Small intestine (tissue), 7 donors: ENCODE data around the gene SEC63. TPM values are rescaled to one million over a fixed set of nuclear protein-coding genes. Genes with fewer than 3 reads are reported as not detected.
"Not testable (repeated sequence)": the region's sequence is repeated elsewhere in the genome, so short reads cannot be mapped to it uniquely, and the experiment has no call there.

Experiments
- DNase-seq, 2 donors: peaks; one replicate each; pipeline versions ENCODE4 v3.0.0 to v3.0.0-alpha.2; 2013
- FAIRE-seq: peaks from 2 replicates; lab custom pipeline; 2012; peaks lifted over from hg19 to GRCh38; lab: Jason Lieb, UNC
- H3K27ac ChIP-seq, 3 donors: one replicate each; pipeline ENCODE4 v1.5.1; 2013; ENCODE audit warnings: low read length in 2 of 3, mild to moderate bottlenecking in 2 of 3, control low read depth in 1 of 3, inconsistent platforms in 1 of 3, low read depth in 1 of 3, moderate library complexity in 1 of 3
- H3K27me3 ChIP-seq, 3 donors: one replicate each; pipeline ENCODE4 v1.6.1; 2013; ENCODE audit warnings: low read length in 3 of 3, inconsistent platforms in 1 of 3; ENCODE audit not compliant: control insufficient read depth in 3 of 3, insufficient read depth in 3 of 3
- H3K36me3 ChIP-seq, 3 donors: one replicate each; pipeline ENCODE4 v1.6.1; 2013; ENCODE audit warnings: low read length in 3 of 3, inconsistent platforms in 1 of 3, low read depth in 1 of 3, mild to moderate bottlenecking in 1 of 3, moderate library complexity in 1 of 3; ENCODE audit not compliant: control insufficient read depth in 3 of 3, insufficient read depth in 2 of 3
- H3K4me1 ChIP-seq, 3 donors: one replicate each; pipeline ENCODE4 v1.6.1; 2013; ENCODE audit warnings: low read length in 2 of 3, inconsistent platforms in 1 of 3, low read depth in 1 of 3, mild to moderate bottlenecking in 1 of 3, moderate library complexity in 1 of 3; ENCODE audit not compliant: control insufficient read depth in 3 of 3, insufficient read depth in 2 of 3
- H3K4me3 ChIP-seq, 3 donors: one replicate each; pipeline ENCODE4 v1.5.1; 2013; ENCODE audit warnings: low read length in 3 of 3, control low read depth in 1 of 3, inconsistent platforms in 1 of 3, low read depth in 1 of 3, mild to moderate bottlenecking in 1 of 3, moderate library complexity in 1 of 3
- H3K9me3 ChIP-seq, 2 donors: one replicate each; pipeline ENCODE4 v1.6.1; 2013; ENCODE audit warnings: low read depth in 1 of 2, low read length in 1 of 2; ENCODE audit not compliant: control insufficient read depth in 2 of 2, insufficient read depth in 1 of 2
- WGBS, 3 donors: extraction: QIAGEN DNeasy Blood & Tissue Kit; methylation state at CpG; one replicate each; pipeline ENCODE4 v1.1.7; 2013; 5-methylcytosine and 5-hydroxymethylcytosine counted together
- polyA plus RNA-seq, 4 donors: library from polyadenylated mRNA; stranded (reverse) in 3 of 4; unstranded in 1 of 4; fragments of 200-250 nt in 3 of 4; fragments of 120-200 nt in 1 of 4; gene quantifications; one replicate each; pipeline versions ENCODE4 v1.2.1 to v1.2.3, GENCODE V29; 2013
- donor health status: healthy with polysubstance abuse.
- donor health status: control.
- donor health status: control.
- donor health status: Bipolar disorder and iron deficiency.
- donor health status: healthy.

SEC63 gene
- polyA plus RNA-seq, 4 donors = 10.1 to 59.7 (median 20.2) TPM

DNA sequence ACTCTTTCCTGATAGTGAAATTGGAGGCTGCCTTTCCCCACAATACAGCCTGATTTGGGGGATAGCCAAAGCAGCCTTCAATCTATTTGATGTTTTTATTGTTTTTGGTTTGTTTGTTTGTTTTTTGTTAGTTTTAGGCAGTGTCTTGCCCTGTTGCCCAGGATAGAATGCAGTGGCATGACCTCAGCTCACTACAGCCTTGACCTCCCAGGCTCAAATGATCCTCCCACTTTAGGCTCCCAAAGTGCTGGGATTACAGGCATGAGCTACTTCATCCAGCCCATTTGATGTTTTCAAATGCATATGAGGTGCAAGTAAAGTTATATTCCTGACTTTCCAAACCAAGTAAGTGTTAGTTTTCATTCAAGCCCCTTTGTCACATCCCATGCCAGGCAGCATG is 41.3 kb upstream of the SEC63 start:
- FAIRE-seq = no peak
- H3K9me3 ChIP-seq = peaks cover 0 to 4% of the 10 kb centered on the region in 2 donors
- no peaks in the 10 kb centered on the region for H3K27me3 ChIP-seq
- no peak for DNase-seq
- no peak overlapping the region for H3K27ac ChIP-seq
- no peak overlapping the region for H3K4me3 ChIP-seq
- no peaks in the 10 kb centered on the region for H3K36me3 ChIP-seq
- H3K4me1 ChIP-seq = peaks cover 0 to 24% (median 2%) of the 10 kb centered on the region in 3 donors

DNA sequence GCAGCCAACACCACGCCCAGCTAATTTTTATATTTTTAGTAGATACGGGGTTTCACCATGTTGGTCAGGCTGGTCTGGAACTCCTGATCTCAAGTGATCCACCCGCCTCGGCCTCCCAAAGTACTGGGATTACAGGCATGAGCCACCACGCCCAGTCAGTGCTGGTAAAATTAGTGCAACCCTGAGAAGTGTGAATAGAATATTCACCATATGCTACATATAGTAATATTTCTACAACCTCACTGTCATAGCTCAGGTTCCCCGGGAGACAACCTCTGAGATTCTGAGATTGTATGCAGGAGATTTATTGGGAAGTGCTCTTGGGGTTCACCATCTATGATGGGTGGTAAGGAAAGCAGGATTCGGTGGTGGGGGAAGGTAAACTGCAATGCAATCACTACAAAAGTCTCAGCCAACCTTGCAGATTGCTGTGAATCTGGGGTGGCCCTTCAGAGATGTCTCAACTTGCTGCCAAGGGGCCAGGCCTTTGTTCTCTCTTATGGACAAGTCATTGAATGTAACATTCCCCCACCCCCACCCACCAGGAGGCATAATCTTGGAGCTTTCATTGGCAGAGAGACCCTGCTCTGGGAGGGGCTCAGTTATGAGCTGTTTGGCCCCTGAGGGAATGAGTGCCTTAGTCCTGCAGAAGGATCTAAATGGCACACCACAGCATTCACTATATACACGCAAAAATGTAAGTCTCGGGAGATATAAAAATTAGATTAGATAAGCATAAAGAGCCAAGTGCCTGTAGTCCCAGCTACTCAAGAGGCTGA is 34.0 kb upstream of the SEC63 start:
- FAIRE-seq (no peak), DNase-seq (no peak)
- Histone ChIP-seq H3K4me3 (no peak overlapping the region), H3K9me3 (no peaks in the 10 kb centered on the region), H3K27me3 (no peaks in the 10 kb centered on the region), H3K36me3 (no peaks in the 10 kb centered on the region), H3K27ac (no peak overlapping the region), H3K4me1 (peaks cover 0 to 2% (median 0%) of the 10 kb centered on the region in 3 donors)
- WGBS, 3 donors = 75 to 82% (median 81%) methylated on average over 9 of the region's 9 CpGs

DNA sequence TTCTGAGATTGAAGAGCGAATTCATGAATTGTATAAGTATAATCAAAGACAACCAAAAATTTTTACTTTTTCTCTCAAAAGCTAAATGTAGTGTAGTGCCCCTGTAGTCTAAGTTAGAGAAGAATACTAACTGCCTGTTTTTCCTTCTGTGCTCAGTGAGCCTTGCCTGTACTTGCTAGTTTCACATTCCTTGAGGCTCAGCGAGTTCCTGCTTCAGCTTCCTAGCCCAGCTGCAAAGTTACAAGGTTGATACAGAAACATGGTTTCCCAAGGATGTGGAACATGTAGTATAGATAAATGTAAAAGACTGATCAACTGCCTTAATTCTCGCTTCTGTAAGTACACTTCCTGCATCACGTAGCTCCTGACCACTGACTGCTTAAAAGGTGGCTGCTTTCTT is 33.1 kb upstream of the SEC63 start:
- Histone ChIP-seq H3K27ac (no peak overlapping the region), H3K36me3 (no peaks in the 10 kb centered on the region), H3K27me3 (no peaks in the 10 kb centered on the region), H3K4me3 (no peak overlapping the region), H3K9me3 (no peaks in the 10 kb centered on the region), H3K4me1 (peaks cover 0 to 2% (median 0%) of the 10 kb centered on the region in 3 donors)
- FAIRE-seq (no peak), DNase-seq (no peak)
- 74 to 91% (median 86%) methylated on average over 4 of the region's 4 CpGs for WGBS, 3 donors

DNA sequence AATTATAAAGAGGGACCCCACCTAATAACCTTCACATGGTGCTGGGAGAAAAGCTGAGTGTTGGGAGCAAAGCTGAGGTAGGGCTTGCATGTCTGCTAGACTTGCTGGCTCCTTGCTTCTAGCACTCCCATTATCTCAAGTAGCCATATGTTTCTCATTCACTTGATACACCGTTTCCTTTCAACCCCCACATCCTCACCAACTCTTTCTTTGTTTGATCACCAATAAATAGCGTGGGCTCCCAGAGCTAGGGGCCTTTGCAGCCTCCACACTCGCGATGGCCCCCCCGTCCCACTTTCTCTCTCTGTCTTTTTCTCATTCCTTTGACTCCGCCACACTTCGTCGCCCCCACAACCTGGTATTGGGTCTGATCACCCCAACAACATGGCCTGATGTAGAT is 32.6 kb upstream of the SEC63 start:
- FAIRE-seq, H3K27ac ChIP-seq, H3K4me1 ChIP-seq, H3K36me3 ChIP-seq, H3K4me3 ChIP-seq, H3K9me3 ChIP-seq, H3K27me3 ChIP-seq, DNase-seq: not testable (repeated sequence)
- 80 to 88% (median 86%) methylated on average over 8 of the region's 8 CpGs for WGBS, 3 donors

DNA sequence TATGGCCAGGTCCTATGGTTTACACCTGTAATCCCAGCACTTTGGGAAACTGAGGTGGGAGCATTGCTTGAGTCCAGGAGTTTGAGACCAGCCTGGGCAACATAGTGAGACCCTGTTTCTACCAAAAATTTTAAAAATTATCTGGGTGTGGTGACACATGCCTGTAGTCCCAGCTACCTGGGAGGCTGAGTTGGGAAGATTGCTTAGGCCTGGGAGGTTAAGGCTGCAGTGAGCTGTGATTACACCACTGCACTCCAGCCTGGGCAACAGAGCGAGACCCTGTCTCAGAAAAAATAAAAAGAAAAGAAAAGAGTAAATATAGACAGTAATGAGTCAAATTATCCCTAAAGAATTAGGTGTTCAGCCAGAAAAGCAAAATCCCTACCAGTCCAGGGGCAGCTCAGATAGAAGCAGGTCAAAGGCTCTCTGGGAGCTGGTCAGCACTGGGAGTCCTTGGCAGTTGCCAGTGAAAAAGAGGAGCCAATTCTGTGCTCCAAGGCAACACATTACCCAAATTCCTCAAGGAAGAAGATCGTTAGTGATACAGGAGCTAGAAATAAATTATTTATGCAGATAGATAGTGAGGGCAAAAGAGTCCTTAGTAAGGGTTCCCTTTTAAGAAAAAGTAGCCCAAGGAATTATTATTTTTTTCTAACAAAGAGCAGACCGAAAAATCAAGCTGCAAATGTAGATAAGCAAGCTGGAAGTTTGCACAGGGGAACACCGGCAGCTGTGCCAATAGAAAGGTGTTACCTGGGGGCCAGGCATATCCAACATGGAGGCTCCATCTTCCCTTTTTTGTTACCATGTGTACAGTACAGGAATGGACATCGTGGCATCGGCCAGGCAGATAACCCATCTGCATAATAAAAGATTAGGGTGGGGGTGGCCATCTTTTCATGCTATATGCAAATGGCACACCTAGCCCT is 31.4 kb upstream of the SEC63 start:
- Histone ChIP-seq H3K36me3 (no peaks in the 10 kb centered on the region), H3K27ac (no peak overlapping the region), H3K27me3 (no peaks in the 10 kb centered on the region), H3K4me1 (peaks cover 0 to 2% (median 0%) of the 10 kb centered on the region in 3 donors), H3K9me3 (peaks cover 0 to 2% of the 10 kb centered on the region in 2 donors), H3K4me3 (no peak overlapping the region)
- WGBS, 3 donors = 47 to 58% (median 55%) methylated on average over 6 of the region's 6 CpGs
- DNase-seq = no peak
- FAIRE-seq = no peak

DNA sequence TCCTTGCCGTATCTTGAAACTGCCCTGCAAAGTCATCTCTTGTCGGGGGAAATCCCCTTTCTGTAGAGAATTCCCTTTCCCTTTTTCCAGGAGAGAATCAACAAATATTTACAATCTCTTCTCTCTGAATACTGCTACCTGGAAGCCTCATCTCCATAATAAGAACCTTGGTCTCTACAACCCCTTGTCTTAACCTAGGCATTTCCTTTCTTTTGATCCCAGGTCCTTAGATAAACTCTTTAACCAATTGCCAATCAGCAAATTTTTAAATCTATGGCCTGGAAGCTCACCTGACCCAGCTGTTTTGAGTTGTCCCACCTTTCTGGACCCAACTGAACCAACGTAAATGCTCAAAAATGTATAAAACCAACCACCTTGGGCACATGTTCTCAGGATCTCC is 30.6 kb upstream of the SEC63 start:
- DNase-seq (no peak), FAIRE-seq (no peak)
- Histone ChIP-seq H3K4me3 (no peak overlapping the region), H3K4me1 (peaks cover 0 to 5% (median 0%) of the 10 kb centered on the region in 3 donors), H3K9me3 (peaks cover 0 to 5% of the 10 kb centered on the region in 2 donors), H3K27me3 (no peaks in the 10 kb centered on the region), H3K36me3 (no peaks in the 10 kb centered on the region), H3K27ac (no peak overlapping the region)
- WGBS, 3 donors = 83 to 92% (median 89%) methylated on average over 3 of the region's 3 CpGs

DNA sequence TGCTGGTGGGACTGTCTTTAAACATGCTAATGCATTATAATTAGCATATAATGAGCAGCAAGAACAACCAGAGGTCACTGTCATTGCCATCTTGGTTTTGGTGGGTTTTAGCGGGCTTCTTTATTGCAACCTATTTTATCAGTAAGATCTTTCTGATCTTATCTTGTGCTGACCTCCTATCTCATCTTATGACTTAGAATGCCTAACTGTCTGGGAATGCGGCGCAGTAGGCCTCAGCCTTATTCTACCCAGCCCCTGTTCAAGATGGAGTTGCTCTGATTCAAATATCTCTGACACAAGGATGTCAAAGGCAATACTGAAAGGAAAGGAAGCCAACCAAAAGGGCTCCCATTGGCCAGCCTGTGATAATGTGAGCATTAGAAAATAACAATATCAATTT is 29.8 kb upstream of the SEC63 start:
- FAIRE-seq (no peak), DNase-seq (no peak)
- Histone ChIP-seq H3K4me1 (peaks cover 0 to 5% (median 0%) of the 10 kb centered on the region in 3 donors), H3K36me3 (no peaks in the 10 kb centered on the region), H3K27ac (no peak overlapping the region), H3K4me3 (no peak overlapping the region), H3K27me3 (no peaks in the 10 kb centered on the region), H3K9me3 (peaks cover 0 to 5% of the 10 kb centered on the region in 2 donors)
- 92 to 97% (median 96%) methylated on average over 3 of the region's 3 CpGs for WGBS, 3 donors

DNA sequence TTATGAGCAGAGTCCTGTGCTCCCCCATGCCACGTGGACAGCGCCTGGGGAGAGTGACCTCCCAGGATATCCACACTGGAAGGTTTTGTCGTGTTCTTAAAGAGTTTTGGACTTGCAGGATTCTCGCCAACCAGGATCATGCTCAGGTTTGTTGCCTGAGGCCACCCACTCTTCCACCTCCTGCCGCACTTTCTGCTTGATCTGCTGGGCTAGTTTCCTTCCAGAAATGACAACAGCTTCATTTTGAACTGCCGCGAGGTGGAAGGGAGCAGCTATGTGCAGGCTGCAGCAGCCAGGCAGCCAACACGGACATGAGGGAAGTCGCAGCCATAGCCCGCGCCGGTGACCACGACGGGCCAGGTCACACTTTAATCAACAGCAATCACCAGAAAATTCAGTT is 27.7 kb upstream of the SEC63 start:
- FAIRE-seq (no peak), DNase-seq (no peak)
- Histone ChIP-seq H3K9me3 (peaks cover 0 to 5% of the 10 kb centered on the region in 2 donors), H3K27ac (no peak overlapping the region), H3K27me3 (no peaks in the 10 kb centered on the region), H3K4me3 (no peak overlapping the region), H3K4me1 (peaks cover 0 to 4% (median 0%) of the 10 kb centered on the region in 3 donors), H3K36me3 (no peaks in the 10 kb centered on the region)
- 85 to 90% (median 89%) methylated on average over 14 of the region's 14 CpGs for WGBS, 3 donors
